Endothelial cell of umbilical vein (primary cell): Measurements from ENCODE around the gene RAD51B.

ENCODE experiments used
- CTCF ChIP-seq, 2 donors: IDR thresholded peaks; 1 replicate in 1 of 2; 2 replicates in 1 of 2; pipeline ENCODE4 v1.5.1; 2011; ENCODE audit warnings: low read length in 2 of 2, mild to moderate bottlenecking in 2 of 2, moderate library complexity in 2 of 2, control low read depth in 1 of 2, inconsistent platforms in 1 of 2, low read depth in 1 of 2; ENCODE audit not compliant: insufficient read depth in 1 of 2; ENCODE audit errors: extremely low read depth in 1 of 2
- EZH2 ChIP-seq: IDR thresholded peaks from 2 replicates; pipeline ENCODE4 v1.6.1; 2012; ENCODE audit warnings: borderline replicate concordance, low read depth, mild to moderate bottlenecking, moderate library complexity, low read length, inconsistent platforms; ENCODE audit not compliant: severe bottlenecking
- JUN ChIP-seq: IDR thresholded peaks from 2 replicates; pipeline ENCODE4 v1.6.1; 2011; ENCODE audit warnings: borderline replicate concordance, low read depth; ENCODE audit not compliant: insufficient read length, insufficient read depth
- MYC ChIP-seq: IDR thresholded peaks from one replicate; pipeline ENCODE4 v1.6.1; 2011; ENCODE audit warnings: mild to moderate bottlenecking, low read depth, low read length
- POLR2A ChIP-seq: IDR thresholded peaks from 2 replicates; pipeline ENCODE4 v1.6.1; 2012; ENCODE audit warnings: low read depth, mild to moderate bottlenecking, control low read depth, low read length
- POLR2AphosphoS5 ChIP-seq: IDR thresholded peaks from 2 replicates; pipeline ENCODE4 v1.6.1; 2012; ENCODE audit warnings: low read depth, mild to moderate bottlenecking, control low read depth, low read length, moderate library complexity; ENCODE audit not compliant: insufficient read depth

DNA sequence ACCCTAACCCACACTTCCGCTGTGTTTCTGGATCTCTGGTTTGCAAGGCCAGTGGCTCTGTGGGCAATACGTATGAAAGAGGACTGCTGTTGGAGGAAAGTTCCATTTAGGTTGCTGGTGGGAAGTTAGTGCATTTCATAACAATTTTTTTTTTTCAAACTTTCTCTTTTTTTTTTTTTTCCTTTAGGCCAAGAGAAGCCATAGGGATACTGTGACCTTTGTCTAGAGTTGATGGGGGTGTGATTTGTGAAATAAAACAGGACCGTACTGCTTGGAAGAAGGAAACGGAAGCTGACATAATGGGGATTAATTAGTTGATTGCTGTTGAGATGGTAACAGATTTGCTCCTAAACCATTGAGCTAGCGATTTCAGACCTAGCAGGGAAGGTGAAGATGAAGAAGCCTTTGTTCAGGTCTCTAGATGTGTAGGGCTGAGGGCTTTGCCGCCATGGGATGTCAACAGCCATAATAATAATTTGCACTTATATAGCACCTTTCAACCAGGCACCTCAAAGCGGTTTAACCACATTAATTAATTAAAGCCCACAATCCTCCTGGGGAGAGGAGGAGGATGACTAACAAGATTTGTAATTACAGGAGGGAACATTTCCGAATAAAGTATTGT is 658.0 kb downstream of the RAD51B start:
- no peak for TF ChIP-seq CTCF (IDR thresholded peaks at IDR 0.05; ENCODE audit: extremely low read depth in 1 of 2, insufficient read depth in 1 of 2, low read depth in 1 of 2, low read length in 2 of 2)
- no peak for TF ChIP-seq JUN
- no peak for TF ChIP-seq POLR2AphosphoS5
- TF ChIP-seq POLR2A: no peak
- no peak for TF ChIP-seq EZH2
- TF ChIP-seq MYC: no peak
